SK-N-SH treated with all-trans-retinoic acid at 6 μM for 48 hours (cell line): Measurements from ENCODE around the gene TACR2.

ENCODE experiments used
- ATAC-seq: fragments of 200-7000 bp; cut with Tn5 transposase; 3 replicates; pipeline ENCODE4 v1.9.1; 2020; ENCODE audit warnings: mild to moderate bottlenecking, moderate library complexity
- CREB5 ChIP-seq: fragments of 250-450 bp; sonication (Bioruptor Pico); IDR thresholded peaks from 2 replicates; pipeline ENCODE4 v1.5.1; 2020; ENCODE audit warnings: low read depth, mild to moderate bottlenecking, moderate library complexity
- CSRNP3 ChIP-seq: fragments of 250-450 bp; sonication (Bioruptor Pico); IDR thresholded peaks from 2 replicates; pipeline ENCODE4 v1.5.1; 2021; ENCODE audit warnings: mild to moderate bottlenecking, moderate library complexity
- ESRRG ChIP-seq: fragments of 250-450 bp; sonication (Bioruptor Pico); IDR thresholded peaks from 2 replicates; pipeline ENCODE4 v1.6.1; 2021; ENCODE audit warnings: mild to moderate bottlenecking
- ISL1 ChIP-seq: fragments of 250-450 bp; sonication (Bioruptor Pico); IDR thresholded peaks from 2 replicates; pipeline ENCODE4 v2.1.2; 2022; ENCODE audit warnings: mild to moderate bottlenecking, moderate library complexity
- OSR1 ChIP-seq: fragments of 250-450 bp; sonication (Bioruptor Pico); IDR thresholded peaks from 2 replicates; pipeline ENCODE4 v1.8.0; 2022; ENCODE audit warnings: moderate library complexity, mild to moderate bottlenecking, inconsistent platforms
- PATZ1 ChIP-seq: fragments of 250-450 bp; sonication (Bioruptor Pico); IDR thresholded peaks from 2 replicates; pipeline ENCODE4 v1.8.0; 2020; ENCODE audit warnings: mild to moderate bottlenecking, moderate library complexity, borderline replicate concordance
- POU6F1 ChIP-seq: fragments of 250-450 bp; sonication (Bioruptor Pico); IDR thresholded peaks from 2 replicates; pipeline ENCODE4 v1.8.0; 2021; ENCODE audit warnings: low read depth, mild to moderate bottlenecking, moderate library complexity, borderline replicate concordance
- RARB ChIP-seq: fragments of 250-450 bp; sonication (Bioruptor Pico); IDR thresholded peaks from 2 replicates; pipeline ENCODE4 v1.8.0; 2021; ENCODE audit warnings: mild to moderate bottlenecking, moderate library complexity
- TOX ChIP-seq: fragments of 250-450 bp; sonication (Bioruptor Pico); IDR thresholded peaks from 2 replicates; pipeline ENCODE4 v1.8.0; 2021; ENCODE audit warnings: mild to moderate bottlenecking, moderate library complexity, borderline replicate concordance
- TSHZ2 ChIP-seq: fragments of 250-450 bp; sonication (Bioruptor Pico); IDR thresholded peaks from 2 replicates; pipeline ENCODE4 v1.5.0; 2020; ENCODE audit warnings: mild to moderate bottlenecking, moderate library complexity
- ZFP3 ChIP-seq: fragments of 250-450 bp; sonication (Bioruptor Pico); IDR thresholded peaks from 2 replicates; pipeline ENCODE4 v1.5.0; 2020; ENCODE audit warnings: mild to moderate bottlenecking, moderate library complexity
- ZFP30 ChIP-seq: fragments of 450-650 bp; formaldehyde crosslinking; IDR thresholded peaks from 2 replicates; pipeline ENCODE4 v1.5.0; 2022; ENCODE audit warnings: mild to moderate bottlenecking, moderate library complexity
- ZNF565 ChIP-seq: fragments of 450-650 bp; formaldehyde crosslinking; conservative IDR thresholded peaks from 2 replicates; pipeline ENCODE4 v1.5.0; 2020; ENCODE audit warnings: low read depth, mild to moderate bottlenecking, moderate library complexity
- ZNF70 ChIP-seq: fragments of 450-650 bp; formaldehyde crosslinking; IDR thresholded peaks from 2 replicates; pipeline ENCODE4 v1.5.0; 2020; ENCODE audit warnings: mild to moderate bottlenecking, moderate library complexity

TACR2 gene

GRCh38 chr10:69402386-69402785, 14.3 kb downstream of the TACR2 start:
- TF ChIP-seq TSHZ2 (CRISPR knock-in tag) (no peak), TOX (CRISPR knock-in tag) (no peak), ESRRG (CRISPR knock-in tag) (no peak), ISL1 (no peak), PATZ1 (CRISPR knock-in tag) (no peak)
- no peak for ATAC-seq

- ATAC-seq, result no peak
- TF ChIP-seq ZNF70 (no peak), ESRRG (CRISPR knock-in tag) (no peak), TSHZ2 (CRISPR knock-in tag) (no peak), POU6F1 (CRISPR knock-in tag) (no peak), ZFP3 (no peak), CREB5 (CRISPR knock-in tag) (no peak), ZNF565 (CRISPR knock-in tag) (no peak), TOX (CRISPR knock-in tag) (no peak), PATZ1 (CRISPR knock-in tag) (no peak), CSRNP3 (CRISPR knock-in tag) (no peak), ZFP30 (CRISPR knock-in tag) (no peak), ISL1 (no peak)
- TF ChIP-seq, all 23 proteins: peak for 0
Measured at GRCh38 chr10:69401416-69401815, 15.3 kb downstream of the TACR2 start.

GRCh38 chr10:69400936-69401335, 15.8 kb downstream of the TACR2 start:
- ATAC-seq, result no peak
- TF ChIP-seq TSHZ2 (CRISPR knock-in tag), result no peak
- TF ChIP-seq POU6F1 (CRISPR knock-in tag), result no peak
- no peak for TF ChIP-seq PATZ1 (CRISPR knock-in tag)
- TF ChIP-seq OSR1 (CRISPR knock-in tag), result no peak
- TF ChIP-seq ISL1, result no peak
- TF ChIP-seq ESRRG (CRISPR knock-in tag), result no peak
- TF ChIP-seq RARB (CRISPR knock-in tag), result no peak
